GM18520 (cell line): Measurements from ENCODE around the gene ORMDL1.
"Not testable (repeated sequence)": the region's sequence is repeated elsewhere in the genome, so short reads cannot be mapped to it uniquely, and the experiment has no call there.

ENCODE experiments used
- ATAC-seq: cut with Tn5 transposase; IDR thresholded peaks from one replicate; pipeline ENCODE4 v1.9.1; 2021; ENCODE audit not compliant: unreplicated experiment

The ORMDL1 gene

GRCh38 chr2:189772212-189772611, 11.9 kb downstream of the ORMDL1 start:
- no peak for ATAC-seq

- no peak for ATAC-seq
Observed at GRCh38 chr2:189770590-189771322, 13.4 kb downstream of the ORMDL1 start.

GRCh38 chr2:189763908-189764661, 20.1 kb downstream of the ORMDL1 start:
- ATAC-seq = no peak

GRCh38 chr2:189762551-189763298, 21.4 kb downstream of the ORMDL1 start, which contains the start of gene OSGEPL1:
TSS of gene OSGEPL1 (minus strand) at chr2:189762792. CDS start at chr2:189761640, 1,152 bp downstream.
- ATAC-seq = peak; percentile 86

GRCh38 chr2:189762229-189762550, 21.9 kb downstream of the ORMDL1 start:
- no peak for ATAC-seq

- not testable (repeated sequence) for ATAC-seq
Observed at GRCh38 chr2:189760154-189760553, 24.0 kb downstream of the ORMDL1 start.

GRCh38 chr2:189756311-189756952, 27.7 kb downstream of the ORMDL1 start:
- ATAC-seq = no peak

- no peak for ATAC-seq
Observed at GRCh38 chr2:189751080-189751658, 33.0 kb downstream of the ORMDL1 start.

- ATAC-seq = no peak
Observed at GRCh38 chr2:189729430-189729829, 54.7 kb downstream of the ORMDL1 start.

- ATAC-seq = no peak
Observed at GRCh38 chr2:189726849-189727248, 57.3 kb downstream of the ORMDL1 start.

- ATAC-seq = no peak
Observed at GRCh38 chr2:189726271-189726670, 57.9 kb downstream of the ORMDL1 start.

- ATAC-seq = no peak
Observed at GRCh38 chr2:189723192-189723591, 60.9 kb downstream of the ORMDL1 start.
